ENCODE measurements around the gene ASB8.
"Not testable (repeated sequence)": the region's sequence is repeated elsewhere in the genome, so short reads cannot be mapped to it uniquely, and the experiment has no call there.

The ASB8 gene

GRCh38 chr12:48182631-48183030 is 25.3 kb upstream of the ASB8 start:
- no peak for DNase-seq

- no peak for DNase-seq
Observed at GRCh38 chr12:48180857-48181495, 23.7 kb upstream of the ASB8 start.

DNA sequence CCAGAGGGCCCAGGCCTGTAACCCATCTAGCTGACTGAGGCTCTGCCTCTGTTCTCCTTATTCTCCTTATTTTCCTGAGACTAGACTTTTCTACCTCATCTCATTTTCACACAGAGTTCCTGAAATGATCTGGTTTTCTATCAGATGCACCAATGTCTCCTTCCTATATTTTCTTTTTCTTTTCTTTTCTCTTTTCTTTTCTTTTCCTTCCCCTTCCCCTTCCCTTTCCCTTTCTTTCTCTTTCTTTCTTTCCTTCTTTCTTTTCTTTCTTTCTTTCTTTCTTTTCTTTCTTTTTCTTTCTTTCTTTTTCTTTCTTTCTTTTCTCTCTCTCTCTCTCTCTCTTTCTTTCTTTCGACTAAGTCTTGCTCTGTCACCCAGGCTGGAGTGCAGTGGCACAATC is 23.1 kb upstream of the ASB8 start:
- DNase-seq = no peak

DNA sequence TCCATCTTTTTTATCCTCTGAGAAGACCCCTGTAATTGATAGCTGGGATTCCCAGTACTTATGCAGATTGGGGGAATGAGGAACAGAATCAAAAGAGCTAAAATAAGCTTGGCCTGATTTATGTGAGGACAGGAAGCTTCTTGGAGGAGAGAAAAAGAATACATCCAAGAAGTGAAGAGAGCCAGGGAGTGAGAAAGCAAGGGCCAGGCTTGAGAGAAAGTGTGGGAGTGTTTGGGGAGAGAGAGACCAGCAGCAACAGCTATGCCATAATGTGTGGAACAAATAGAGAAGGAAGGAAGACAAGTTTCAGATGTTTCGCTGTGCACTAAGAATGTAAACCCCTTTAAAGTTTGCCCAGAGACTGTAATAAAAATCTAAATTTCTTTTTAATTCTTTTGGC is 22.2 kb upstream of the ASB8 start:
- no peak for DNase-seq

DNA sequence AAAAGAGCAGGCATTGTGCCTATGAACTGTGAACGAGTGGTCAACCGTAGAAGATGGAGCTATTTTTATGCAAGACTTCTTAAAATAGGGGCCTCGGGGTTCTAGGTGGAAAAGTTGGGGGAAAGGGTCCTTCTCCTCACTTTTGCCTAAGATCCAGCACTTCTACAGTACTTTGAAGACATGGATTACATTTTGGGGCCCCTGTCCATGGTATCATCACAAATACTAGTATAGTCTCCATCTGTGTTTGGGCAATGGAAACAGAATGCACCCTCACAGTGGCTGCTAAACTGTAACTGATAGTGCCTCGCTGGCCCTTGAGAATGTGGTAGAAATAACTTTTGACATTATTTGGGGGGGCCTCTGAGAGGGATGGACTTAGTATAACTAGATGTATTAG is 20.7 kb upstream of the ASB8 start:
- DNase-seq = no peak

- no peak for DNase-seq
Observed at GRCh38 chr12:48176417-48176751, 19.1 kb upstream of the ASB8 start.

DNA sequence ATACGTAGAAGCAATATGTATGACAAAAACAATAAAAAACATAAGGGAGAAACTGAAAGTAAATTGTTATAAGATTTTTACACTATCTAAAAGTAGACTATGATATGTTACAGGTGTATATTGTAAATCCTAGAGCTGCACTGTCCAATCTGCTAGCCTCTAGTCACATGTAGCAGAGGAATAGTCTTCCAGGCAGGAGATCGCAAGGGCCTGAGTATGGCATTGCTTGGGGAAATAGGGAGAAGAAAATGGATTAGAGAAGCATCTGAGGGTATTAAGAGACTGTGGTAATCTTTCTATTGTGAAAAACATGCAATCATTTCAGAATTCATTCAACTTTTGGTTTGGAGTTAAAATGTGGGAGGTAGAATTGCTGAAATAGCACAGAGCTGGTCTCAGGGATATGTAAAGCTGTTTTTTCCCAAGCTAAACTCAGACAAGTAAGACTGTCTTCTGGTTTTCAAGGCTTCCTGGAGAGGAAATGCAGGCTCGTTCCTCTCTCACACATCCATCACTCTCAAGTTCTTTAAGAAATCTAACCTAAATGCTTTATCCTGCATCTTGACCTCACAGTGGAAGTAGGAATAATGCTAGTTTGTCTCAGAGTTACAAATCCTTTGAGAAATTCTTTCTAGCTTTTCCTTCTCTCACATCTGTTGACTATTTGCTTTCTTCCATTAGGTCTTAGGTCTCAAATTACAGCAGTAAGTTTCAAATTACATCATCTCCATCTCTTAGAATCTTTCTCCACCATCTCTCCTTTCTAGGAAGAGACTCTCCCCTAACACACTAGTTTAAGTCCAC is 18.5 kb upstream of the ASB8 start:
- DNase-seq = no peak

DNA sequence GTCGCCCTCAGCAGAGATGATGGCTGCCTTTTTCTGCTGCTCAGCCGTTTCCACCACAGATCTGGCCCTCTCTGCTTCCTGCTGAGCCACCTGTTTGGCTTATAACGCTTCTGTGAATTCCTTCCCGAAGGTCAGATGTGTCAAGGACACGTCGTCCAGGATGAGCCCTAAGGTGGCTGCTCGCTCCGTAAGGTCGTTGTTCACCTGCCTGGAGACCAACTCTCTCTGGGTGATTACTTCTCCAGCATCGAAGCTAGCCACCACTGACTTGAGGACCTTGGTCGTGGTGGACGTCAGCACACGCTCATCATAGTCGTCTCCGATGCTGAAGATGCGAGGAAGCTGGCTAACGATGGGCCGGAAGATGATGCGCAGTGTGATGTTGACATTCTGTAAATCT is 11.7 kb upstream of the ASB8 start:
- no peak for DNase-seq

GRCh38 chr12:48165089-48165981 is 8.0 kb upstream of the ASB8 start:
- peak; percentile 62 for DNase-seq

GRCh38 chr12:48164451-48164850 is 7.1 kb upstream of the ASB8 start:
- DNase-seq = no peak

GRCh38 chr12:48163150-48163747 is 5.9 kb upstream of the ASB8 start:
- no peak for DNase-seq

DNA sequence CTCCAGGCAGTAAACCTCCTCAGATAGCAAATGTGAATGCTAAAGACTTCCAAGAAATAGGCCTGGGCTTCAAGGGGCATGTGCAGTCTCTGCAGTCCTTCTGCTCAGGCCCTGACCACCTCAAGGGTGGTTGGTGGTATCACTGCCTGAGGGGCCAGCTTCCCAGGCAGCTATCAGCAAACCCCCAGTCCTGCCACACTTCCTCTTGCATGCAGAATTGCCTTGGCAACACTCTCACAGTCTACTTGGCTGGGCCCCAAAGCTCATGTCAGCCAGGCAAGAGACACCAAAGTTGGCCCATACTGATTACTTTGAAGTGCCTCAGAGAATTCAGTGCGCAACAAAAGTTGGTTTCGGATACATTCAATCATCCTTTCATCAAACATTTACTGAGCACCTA is 3.5 kb upstream of the ASB8 start:
- no peak for DNase-seq

DNA sequence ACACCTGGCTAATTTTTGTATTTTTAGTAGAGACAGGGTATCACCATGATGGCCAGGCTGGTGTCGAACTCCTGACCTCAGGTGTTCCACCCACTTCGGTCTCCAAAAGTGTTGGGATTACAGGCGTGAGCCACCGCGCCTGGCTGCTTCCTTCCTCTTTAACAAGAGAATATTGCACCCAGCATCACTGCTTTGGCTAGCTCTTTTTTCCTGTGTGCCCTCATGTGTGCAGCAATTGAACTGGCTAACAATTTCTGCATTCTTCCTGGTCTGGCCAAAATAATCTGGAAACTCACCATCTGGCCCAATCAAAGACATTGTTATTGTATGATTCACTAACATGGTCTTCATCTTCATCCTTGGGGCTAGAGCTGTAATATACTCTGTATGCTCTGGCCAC is 2.7 kb upstream of the ASB8 start:
- no peak for DNase-seq

DNA sequence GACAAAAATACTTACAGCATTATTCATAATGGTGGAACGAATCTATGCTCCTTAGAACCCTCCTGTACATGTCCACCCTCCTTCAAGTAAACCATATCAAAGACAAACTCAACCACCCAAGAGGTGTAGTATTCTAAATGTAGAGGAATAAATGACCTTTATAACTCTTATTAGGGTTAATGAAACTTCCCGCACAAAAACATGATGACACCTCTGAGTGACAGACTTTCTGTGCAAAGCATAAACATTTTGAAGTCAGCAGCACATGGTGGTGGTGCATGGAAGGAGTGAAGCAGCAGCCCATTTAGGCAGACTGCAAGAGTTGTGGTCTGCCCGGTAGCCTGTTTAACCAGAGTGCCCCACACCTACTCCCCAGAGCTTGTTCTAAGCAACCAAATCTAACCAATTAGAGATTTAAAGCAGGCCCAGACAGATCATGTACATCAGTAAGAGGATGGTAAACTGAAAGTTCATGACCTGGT is 615 bp upstream of the ASB8 start:
- no peak for DNase-seq

GRCh38 chr12:48156652-48157017 is 680 bp downstream of the ASB8 start:
- no peak for DNase-seq

GRCh38 chr12:48155786-48156185 is 1.5 kb downstream of the ASB8 start:
- not testable (repeated sequence) for DNase-seq

DNA sequence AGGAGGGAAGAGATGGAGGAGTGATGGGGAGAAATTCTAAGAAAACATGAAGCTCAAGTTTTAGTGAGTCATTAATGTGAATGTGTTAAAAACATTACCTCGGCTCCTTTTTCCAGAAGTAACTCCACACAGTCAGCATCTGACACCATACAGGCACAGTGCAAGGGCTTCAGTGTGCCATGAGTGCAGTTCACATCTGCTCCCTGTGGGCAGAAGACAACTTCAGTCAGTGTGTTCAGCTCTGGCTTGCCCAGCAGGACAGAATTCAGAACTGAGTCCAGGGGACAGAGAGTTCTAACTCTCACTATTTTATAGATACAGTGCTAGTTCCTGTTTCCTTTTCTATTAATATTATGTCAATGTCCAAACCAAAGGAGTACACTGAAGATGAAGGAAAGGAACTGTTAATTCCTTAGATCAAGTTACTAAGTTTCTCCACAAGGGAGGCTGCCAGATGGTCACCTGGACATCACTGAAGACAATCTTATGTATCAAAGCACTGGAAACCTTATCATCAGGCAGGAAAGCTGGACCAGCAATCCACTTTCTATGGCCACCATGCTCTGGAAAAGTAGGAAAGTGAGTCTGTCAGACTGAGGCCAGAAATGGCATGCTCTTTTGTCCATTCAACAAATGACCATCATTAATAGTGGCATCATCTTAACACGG is 6.1 kb downstream of the ASB8 start:
- no peak for DNase-seq

GRCh38 chr12:48145981-48146380 is 11.3 kb downstream of the ASB8 start:
- no peak for DNase-seq

DNA sequence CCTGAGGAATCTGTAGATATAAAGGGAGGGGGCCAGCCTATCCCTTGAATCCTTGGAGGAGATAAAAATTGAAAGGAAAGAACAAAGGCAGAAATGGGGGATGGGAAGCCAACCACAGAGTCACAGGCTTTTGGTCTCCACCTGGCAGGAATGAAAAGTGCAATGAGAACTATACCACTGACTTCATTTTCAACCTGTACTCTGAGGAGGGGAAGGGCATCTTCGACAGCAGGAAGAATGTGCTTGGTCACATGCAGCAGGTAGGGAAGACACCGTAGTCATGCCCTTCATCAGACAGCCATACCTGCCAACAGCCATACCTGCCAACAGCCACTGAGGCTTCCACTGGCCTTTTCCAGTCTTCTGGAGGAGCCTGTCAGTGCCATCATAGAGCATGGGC is 13.4 kb downstream of the ASB8 start:
- DNase-seq = no peak

GRCh38 chr12:48142818-48143674 is 14.3 kb downstream of the ASB8 start:
- no peak for DNase-seq

DNA sequence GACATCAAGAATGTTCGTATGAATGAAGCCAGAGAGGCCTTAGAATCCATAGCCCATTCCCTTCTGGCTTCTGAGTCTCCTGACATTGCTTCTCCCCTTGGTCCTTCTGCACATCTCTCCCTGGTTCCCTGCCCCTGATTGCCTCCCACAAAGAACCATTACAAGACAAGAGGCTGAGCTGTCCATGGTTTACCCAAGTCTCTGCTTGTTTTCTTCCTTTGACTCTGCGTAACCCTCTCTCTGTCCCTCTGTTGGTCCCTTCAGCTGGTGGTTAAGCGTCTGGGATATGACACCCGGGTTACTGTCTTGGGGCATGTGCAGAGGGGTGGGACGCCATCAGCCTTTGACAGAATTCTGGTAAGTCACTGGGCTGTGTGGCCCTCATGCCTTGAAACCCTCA is 22.3 kb downstream of the ASB8 start:
- no peak for DNase-seq

GRCh38 chr12:48132826-48133225 is 24.5 kb downstream of the ASB8 start:
- no peak for DNase-seq

Data from NCI-H1092 (cell line).